H1 (cell line): Measurements from ENCODE around the gene DNMT1. TPM values are rescaled to one million over a fixed set of nuclear protein-coding genes. Genes with fewer than 3 reads are reported as not detected.

Experiments used
- BACH1 ChIP-seq: IDR thresholded peaks from 2 replicates; pipeline ENCODE4 v1.6.1; 2012; ENCODE audit warnings: low read length, improper control_type of control experiment
- CBX5 ChIP-seq: fragments of 300-800, 300-1000 bp; sonication (generic); IDR thresholded peaks from 2 replicates; pipeline ENCODE4 v1.7.1; 2016; ENCODE audit warnings: antibody characterized with exemption, low read length, low read depth
- CHD7 ChIP-seq: fragments of 300-600 bp; sonication (generic); IDR thresholded peaks from 2 replicates; pipeline ENCODE4 v1.7.1; 2012; ENCODE audit warnings: low read length, moderate library complexity, mild to moderate bottlenecking, inconsistent platforms; ENCODE audit not compliant: insufficient replicate concordance
- NRF1 ChIP-seq: IDR thresholded peaks from 2 replicates; pipeline ENCODE4 v1.6.1; 2011; ENCODE audit warnings: mild to moderate bottlenecking, low read depth, low read length, improper control_type of control experiment
- RXRA ChIP-seq: IDR thresholded peaks from 2 replicates; pipeline ENCODE4 v1.6.1; 2011; ENCODE audit warnings: low read depth, mild to moderate bottlenecking, low read length, moderate library complexity; ENCODE audit not compliant: insufficient read depth
- TAF7 ChIP-seq: optimal IDR thresholded peaks from 2 replicates; pipeline ENCODE3; 2011; ENCODE audit warnings: low read depth, mild to moderate bottlenecking, inconsistent platforms, low read length, moderate library complexity, borderline replicate concordance
- USF2 ChIP-seq: IDR thresholded peaks from 2 replicates; pipeline ENCODE4 v1.6.1; 2011; ENCODE audit warnings: low read length, improper control_type of control experiment
- polyA plus RNA-seq, 7 experiments: library from polyadenylated mRNA; depleted of rRNA in 3 of 7; stranded (reverse) in 5 of 7; unstranded in 2 of 7; fragments of >200 nt in 5 of 7; fragments of 200-250 nt in 2 of 7; gene quantifications; 1 replicate in 5 of 7; 2 replicates in 1 of 7; 4 replicates in 1 of 7; pipeline versions ENCODE4 v1.2.1 to v1.2.3, GENCODE V29; 2011 to 2013; ENCODE audit warnings: missing spikeins in 2 of 7, mixed read lengths in 2 of 7
- total RNA-seq: library from RNA; stranded (reverse); fragmentation: NEBNext Ultra II Directional; extraction: Animal tissue kit (Norgen Biotek cat#: 25700); gene quantifications from 2 replicates; pipeline ENCODE4 v1.2.1, GENCODE V29; 2021

The DNMT1 gene
- total and polyA plus RNA-seq, 2 of the 8 experiments (the other 6 are each of a cell fraction or from before 2014, with no cell fraction given) = 101 to 210 TPM

- TF ChIP-seq CHD7 = no peak
- no peak for TF ChIP-seq TAF7
- TF ChIP-seq CBX5 = no peak
- no peak for TF ChIP-seq RXRA
- no peak for TF ChIP-seq USF2
- TF ChIP-seq NRF1 = no peak
- no peak for TF ChIP-seq BACH1
- TF ChIP-seq, all 59 proteins: peak for 0
Observed at GRCh38 chr19:10110972-10111317, 83.8 kb downstream of the DNMT1 start (continued).
